MCF 10A (cell line): ENCODE data around the gene ERP44. TPM values are rescaled to one million over a fixed set of nuclear protein-coding genes. Genes with fewer than 3 reads are reported as not detected.

ENCODE experiments used
- BruUV-seq: library from RNA; stranded (reverse); fragments of 400-500 nt; replicated peaks from 2 replicates; lab custom pipeline; 2021; lab: Mats Ljungman, UMichigan
- CTCF ChIA-PET: fragments of 300-600 bp; sonication (Branson Sonifier 250); formaldehyde crosslinking; extraction: SDS; loops from one replicate; lab custom pipeline; 2021; ENCODE audit warnings: antibody characterized with exemption, inconsistent platforms; lab: Yijun Ruan, JAX
- POLR2A ChIA-PET: fragments of 300-600, 350-650 bp; sonication (Branson Sonifier 250); formaldehyde crosslinking; extraction: SDS; loops from one replicate; lab custom pipeline; 2020; ENCODE audit warnings: antibody characterized with exemption, inconsistent platforms; lab: Yijun Ruan, JAX
- DNase-seq: peaks from one replicate; pipeline ENCODE4 v3.0.0-alpha.2; 2018; ENCODE audit not compliant: unreplicated experiment
- H3K27ac Mint-ChIP-seq: one replicate; pipeline ENCODE4 v1.8.0; 2022; ENCODE audit warnings: mild to moderate bottlenecking, low read depth, mixed read lengths; ENCODE audit not compliant: unreplicated experiment
- H3K27me3 Mint-ChIP-seq: one replicate; pipeline ENCODE4 v1.8.0; 2022; ENCODE audit warnings: mixed read lengths; ENCODE audit not compliant: insufficient read depth, unreplicated experiment
- H3K36me3 Mint-ChIP-seq: one replicate; pipeline ENCODE4 v1.8.0; 2022; ENCODE audit warnings: mild to moderate bottlenecking, moderate library complexity, mixed read lengths; ENCODE audit not compliant: insufficient read depth, unreplicated experiment
- H3K4me1 Mint-ChIP-seq: one replicate; pipeline ENCODE4 v1.8.0; 2022; ENCODE audit warnings: mixed read lengths; ENCODE audit not compliant: insufficient read depth, unreplicated experiment
- H3K4me3 Mint-ChIP-seq: one replicate; pipeline ENCODE4 v1.8.0; 2022; ENCODE audit warnings: mild to moderate bottlenecking, moderate library complexity, mixed read lengths; ENCODE audit not compliant: unreplicated experiment
- H3K9me3 Mint-ChIP-seq: one replicate; pipeline ENCODE4 v1.8.0; 2022; ENCODE audit warnings: mixed read lengths; ENCODE audit not compliant: unreplicated experiment
- intact Hi-C: fragments of 100-400 bp; cut with micrococcal nuclease; formaldehyde crosslinking; loops from 2 replicates; pipeline ENCODE4 v1.14.1; 2022
- total RNA-seq: library from RNA; stranded (reverse); gene quantifications from 2 replicates; pipeline ENCODE4 v1.2.3, GENCODE V29; 2022
- TF ChIP-seq, protein P1 (sequence below): fragments of 200-600 bp; IDR thresholded peaks from one replicate; pipeline ENCODE4 v1.8.0; 2022; ENCODE audit warnings: antibody characterized with exemption, mild to moderate bottlenecking; ENCODE audit not compliant: unreplicated experiment

Gene ERP44
- total RNA-seq, 1 experiment from 2014 or later = 26.3 TPM

DNA sequence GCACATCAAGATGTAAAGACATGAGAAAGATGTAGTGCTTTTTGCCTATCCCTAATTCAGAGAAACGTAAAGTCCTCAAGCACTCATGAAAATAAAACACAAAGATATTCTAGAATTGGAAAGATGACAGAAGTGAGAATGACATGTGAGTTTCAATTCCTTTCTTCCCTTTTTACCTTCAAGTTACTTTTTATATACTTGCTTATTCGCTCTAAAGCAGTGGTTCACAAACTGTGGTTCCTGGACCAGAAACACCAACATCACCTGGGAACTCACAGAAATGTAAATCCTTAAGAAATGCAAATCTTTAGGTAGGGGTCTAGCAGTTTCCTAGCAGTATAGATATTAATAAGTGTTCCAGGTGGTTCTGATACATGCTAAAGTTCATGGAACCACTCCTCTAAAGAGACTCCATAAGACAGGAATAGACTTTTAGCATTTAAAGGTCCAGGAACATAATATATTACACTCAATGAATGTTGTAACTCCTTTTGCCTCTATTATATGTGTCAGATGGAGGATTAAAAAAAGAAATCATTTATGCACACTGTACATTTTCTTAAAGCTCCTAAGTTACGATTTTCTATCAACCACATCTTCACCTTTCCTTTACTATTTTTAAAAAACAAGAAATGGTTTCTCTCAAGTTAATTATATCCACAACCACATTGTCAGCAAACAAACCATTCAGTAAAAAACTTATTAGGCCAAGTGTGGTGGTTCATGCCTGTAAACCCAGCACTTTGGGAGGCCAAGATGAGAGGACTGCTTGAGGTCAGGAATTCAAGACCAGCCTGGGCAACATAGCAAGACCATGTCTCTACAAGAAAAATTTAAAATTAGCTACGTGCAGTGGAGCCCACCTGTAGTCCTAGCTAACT is 39.9 kb downstream of the ERP44 start:
- no peak overlapping the region for H3K27ac Mint-ChIP-seq
- H3K4me3 Mint-ChIP-seq = no peak overlapping the region
- BruUV-seq = no TSS peak
- H3K36me3 Mint-ChIP-seq = peaks cover 22% of the 10 kb centered on the region
- DNase-seq = no peak
- intact Hi-C loops = no loop called here
- peaks cover 4% of the 10 kb centered on the region for H3K4me1 Mint-ChIP-seq
- ChIA-PET POLR2A (interaction anchor here (0.7 kb wide), 1 partner anchor 39 kb away, joined by 3 read pairs; the partner anchor contains the start of gene ERP44), CTCF (interaction anchor here (0.7 to 1.6 kb wide), 5 partner anchors 8 to 837 kb away, joined by 3 to 6 read pairs (median 3); partner anchors contain the start of gene SEC61B)
- no peaks in the 10 kb centered on the region for H3K9me3 Mint-ChIP-seq
- TF ChIP-seq, protein P1, sequence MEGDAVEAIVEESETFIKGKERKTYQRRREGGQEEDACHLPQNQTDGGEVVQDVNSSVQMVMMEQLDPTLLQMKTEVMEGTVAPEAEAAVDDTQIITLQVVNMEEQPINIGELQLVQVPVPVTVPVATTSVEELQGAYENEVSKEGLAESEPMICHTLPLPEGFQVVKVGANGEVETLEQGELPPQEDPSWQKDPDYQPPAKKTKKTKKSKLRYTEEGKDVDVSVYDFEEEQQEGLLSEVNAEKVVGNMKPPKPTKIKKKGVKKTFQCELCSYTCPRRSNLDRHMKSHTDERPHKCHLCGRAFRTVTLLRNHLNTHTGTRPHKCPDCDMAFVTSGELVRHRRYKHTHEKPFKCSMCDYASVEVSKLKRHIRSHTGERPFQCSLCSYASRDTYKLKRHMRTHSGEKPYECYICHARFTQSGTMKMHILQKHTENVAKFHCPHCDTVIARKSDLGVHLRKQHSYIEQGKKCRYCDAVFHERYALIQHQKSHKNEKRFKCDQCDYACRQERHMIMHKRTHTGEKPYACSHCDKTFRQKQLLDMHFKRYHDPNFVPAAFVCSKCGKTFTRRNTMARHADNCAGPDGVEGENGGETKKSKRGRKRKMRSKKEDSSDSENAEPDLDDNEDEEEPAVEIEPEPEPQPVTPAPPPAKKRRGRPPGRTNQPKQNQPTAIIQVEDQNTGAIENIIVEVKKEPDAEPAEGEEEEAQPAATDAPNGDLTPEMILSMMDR = no peak
- no peaks in the 10 kb centered on the region for H3K27me3 Mint-ChIP-seq

DNA sequence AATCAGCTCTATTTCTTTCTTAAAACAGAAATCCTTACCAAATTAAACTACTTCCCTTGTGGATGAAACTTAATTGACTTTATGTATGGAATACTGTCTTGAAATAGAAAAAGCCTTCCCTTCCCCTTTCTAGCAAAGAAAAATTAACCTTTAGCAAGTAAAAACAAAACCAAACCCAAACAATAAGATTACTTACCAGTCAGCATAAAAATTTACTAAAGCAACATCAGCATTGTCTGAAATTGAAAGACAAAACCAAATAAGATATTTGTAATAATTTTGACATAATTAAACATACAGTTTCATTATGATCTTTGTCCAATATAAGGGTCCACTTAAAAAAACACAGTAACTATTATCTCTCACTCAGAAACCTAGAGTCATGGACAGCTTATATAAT is 41.2 kb downstream of the ERP44 start:
- Mint-ChIP-seq H3K27me3 (no peaks in the 10 kb centered on the region), H3K27ac (no peak overlapping the region), H3K4me1 (no peaks in the 10 kb centered on the region), H3K36me3 (peaks cover 22% of the 10 kb centered on the region), H3K4me3 (no peak overlapping the region), H3K9me3 (no peaks in the 10 kb centered on the region)
- ChIA-PET POLR2A (no interaction called here), CTCF (interaction anchor here (0.6 kb wide), 1 partner anchor 532 kb away, joined by 3 read pairs; no protein-coding TSS in a partner anchor)
- intact Hi-C loops = no loop called here
- TF ChIP-seq, protein P1 = no peak
- no peak for DNase-seq
- BruUV-seq = no TSS peak

DNA sequence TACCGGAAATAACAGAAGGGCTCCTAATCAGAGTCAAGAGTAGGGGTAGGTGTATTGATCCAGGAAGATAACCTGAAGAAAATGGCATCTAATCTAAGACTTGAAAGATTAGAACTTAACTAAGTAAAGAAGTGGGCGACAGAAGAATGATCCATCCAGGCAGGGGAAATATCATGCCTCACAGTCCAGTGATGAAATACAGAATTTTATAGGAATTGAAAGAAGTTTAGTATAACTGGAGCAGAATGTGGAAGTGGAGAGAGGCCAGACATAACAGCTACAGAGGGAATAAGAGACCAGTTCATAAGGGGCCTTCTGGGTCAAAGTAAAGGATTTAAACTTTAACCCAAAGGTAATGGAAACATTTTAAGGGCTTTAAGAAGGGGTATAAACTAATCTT is 42.2 kb downstream of the ERP44 start:
- Mint-ChIP-seq H3K36me3 (peaks cover 27% of the 10 kb centered on the region), H3K4me1 (no peaks in the 10 kb centered on the region), H3K9me3 (no peaks in the 10 kb centered on the region), H3K27ac (no peak overlapping the region), H3K27me3 (no peaks in the 10 kb centered on the region), H3K4me3 (no peak overlapping the region)
- no peak for DNase-seq
- BruUV-seq = no TSS peak
- CTCF ChIA-PET = no interaction called here
- POLR2A ChIA-PET = no interaction called here
- TF ChIP-seq, protein P1 = no peak
- intact Hi-C loops = no loop called here

DNA sequence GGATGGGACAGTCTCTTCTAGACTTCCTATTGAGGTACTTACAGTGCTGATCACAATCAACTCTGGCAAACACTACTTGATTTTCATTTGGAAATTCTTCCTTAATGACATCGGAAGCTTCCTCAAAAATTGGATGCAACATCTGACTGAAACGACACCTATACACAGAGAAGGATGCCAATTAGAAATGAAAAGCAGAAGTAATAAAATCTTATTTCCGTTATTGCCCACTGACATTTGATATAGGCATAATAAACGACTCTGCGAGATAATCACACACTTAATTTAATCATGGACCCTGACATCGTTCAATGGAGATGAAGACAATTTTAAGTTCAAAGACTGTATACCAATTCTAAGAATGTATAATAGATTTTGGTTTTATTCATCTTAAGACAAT is 46.4 kb downstream of the ERP44 start:
- Mint-ChIP-seq H3K27ac (no peak overlapping the region), H3K9me3 (no peaks in the 10 kb centered on the region), H3K4me1 (no peaks in the 10 kb centered on the region), H3K4me3 (no peak overlapping the region), H3K36me3 (peaks cover 11% of the 10 kb centered on the region), H3K27me3 (no peaks in the 10 kb centered on the region)
- intact Hi-C loops = no loop called here
- BruUV-seq = no TSS peak
- POLR2A ChIA-PET = no interaction called here
- CTCF ChIA-PET = interaction anchor here (1.1 kb wide), 1 partner anchor 271 kb away, joined by 3 read pairs; no protein-coding TSS in a partner anchor
- TF ChIP-seq, protein P1 = no peak
- DNase-seq = no peak
